Body of pancreas (tissue), 4 donors: Measurements from ENCODE around the gene CAPN2. TPM values are rescaled to one million over a fixed set of nuclear protein-coding genes. Genes with fewer than 3 reads are reported as not detected.
"Not testable (repeated sequence)": the region's sequence is repeated elsewhere in the genome, so short reads cannot be mapped to it uniquely, and the experiment has no call there.

Experiments used
- ATAC-seq: fragments of 150-250 bp; one replicate; pipeline ENCODE4 v1.9.1; 2016
- DNase-seq, 4 donors: peaks; one replicate each; pipeline ENCODE4 v3.0.0-alpha.2; 2019
- H3K27ac ChIP-seq, 4 donors: fragments of 200-600 bp; sonication (generic); 1 replicate in 3 of 4; 2 replicates in 1 of 4; pipeline versions ENCODE4 v1.5.1 to v1.6.1; 2016 to 2019; ENCODE audit warnings: mild to moderate bottlenecking in 1 of 4, mixed read lengths in 1 of 4, moderate library complexity in 1 of 4
- H3K27me3 ChIP-seq, 2 donors: fragments of 200-600 bp; sonication (generic); one replicate each; pipeline ENCODE4 v1.6.0; 2016; ENCODE audit warnings: mild to moderate bottlenecking in 1 of 2
- H3K36me3 ChIP-seq, 2 donors: fragments of 200-600 bp; sonication (generic); replicated peaks in 1 of 2; 2 replicates each; pipeline ENCODE4 v1.5.1; 2016; ENCODE audit warnings: low read depth in 2 of 2; ENCODE audit not compliant: insufficient read depth in 1 of 2
- H3K4me1 ChIP-seq: fragments of 200-600 bp; sonication (generic); one replicate; pipeline ENCODE4 v1.6.0; 2016
- H3K4me3 ChIP-seq, 2 donors: fragments of 200-600 bp; sonication (generic); 1 replicate in 1 of 2; 2 replicates in 1 of 2; pipeline ENCODE4 v1.5.1; 2016 to 2019
- H3K9me3 ChIP-seq, 3 donors: fragments of 200-600 bp; sonication (generic); 1 replicate in 2 of 3; 2 replicates in 1 of 3; pipeline ENCODE4 v1.5.1; 2016
- POLR2A ChIP-seq, 3 donors: fragments of 450-650 bp; IDR thresholded peaks; one replicate each; pipeline ENCODE4 v1.6.1; 2016; ENCODE audit warnings: antibody characterized with exemption in 3 of 3, mild to moderate bottlenecking in 2 of 3
- WGBS, 2 donors: methylation state at CpG; one replicate each; pipeline ENCODE4 v1.1.5; 2017; 5-methylcytosine and 5-hydroxymethylcytosine counted together
- intact Hi-C: fragments of 100-400 bp; cut with DNase I; formaldehyde crosslinking; loops from one replicate; pipeline ENCODE4 v1.15.1; 2023
- total RNA-seq, 2 donors: library from RNA; depleted of rRNA; stranded (reverse); fragments of >200 nt; gene quantifications; one replicate each; pipeline ENCODE4 v1.1.0, GENCODE V29; 2016
- TF ChIP-seq, protein P1 (sequence below), 7 experiments: fragments of 450-650 bp in 4 of 7; fragments of 200-600 bp in 3 of 7; sonication (generic) in 3 of 7; IDR thresholded peaks; one replicate each; pipeline ENCODE4 v1.5.1; 2016 to 2019; ENCODE audit warnings: antibody characterized with exemption in 7 of 7

Gene CAPN2
- total RNA-seq, 2 donors from 2014 or later = 85.7 to 90.0 TPM

DNA sequence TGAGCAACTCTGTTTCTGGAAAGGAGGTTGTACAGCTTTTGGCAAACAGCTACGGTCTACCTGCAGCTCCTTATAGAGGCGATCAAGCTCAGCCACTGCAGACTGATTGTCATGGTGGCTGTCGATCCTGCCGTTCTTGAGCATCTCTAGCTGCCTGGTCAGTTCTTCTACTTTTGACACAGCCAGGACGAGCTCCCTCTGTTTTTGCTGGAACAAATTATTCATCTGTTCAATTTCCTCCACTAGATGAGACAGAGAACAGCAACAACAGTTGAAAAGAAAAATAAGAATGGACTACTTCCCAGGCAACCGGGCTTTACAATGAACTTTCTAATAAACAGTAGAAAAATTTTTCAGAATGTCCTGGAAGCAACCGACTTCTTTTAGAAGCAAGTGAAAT lies 90.9 kb downstream of the CAPN2 start:
- Histone ChIP-seq H3K27me3 (no peaks in the 10 kb centered on the region), H3K9me3 (no peaks in the 10 kb centered on the region), H3K36me3 (peaks cover 0 to 47% of the 10 kb centered on the region in 2 donors), H3K27ac (no peak overlapping the region), H3K4me3 (no peak overlapping the region), H3K4me1 (no peaks in the 10 kb centered on the region)
- 95 to 98% methylated on average over 7 of the region's 7 CpGs for WGBS, 2 donors
- no peak for TF ChIP-seq POLR2A (IDR thresholded peaks at IDR 0.05)
- TF ChIP-seq, protein P1, sequence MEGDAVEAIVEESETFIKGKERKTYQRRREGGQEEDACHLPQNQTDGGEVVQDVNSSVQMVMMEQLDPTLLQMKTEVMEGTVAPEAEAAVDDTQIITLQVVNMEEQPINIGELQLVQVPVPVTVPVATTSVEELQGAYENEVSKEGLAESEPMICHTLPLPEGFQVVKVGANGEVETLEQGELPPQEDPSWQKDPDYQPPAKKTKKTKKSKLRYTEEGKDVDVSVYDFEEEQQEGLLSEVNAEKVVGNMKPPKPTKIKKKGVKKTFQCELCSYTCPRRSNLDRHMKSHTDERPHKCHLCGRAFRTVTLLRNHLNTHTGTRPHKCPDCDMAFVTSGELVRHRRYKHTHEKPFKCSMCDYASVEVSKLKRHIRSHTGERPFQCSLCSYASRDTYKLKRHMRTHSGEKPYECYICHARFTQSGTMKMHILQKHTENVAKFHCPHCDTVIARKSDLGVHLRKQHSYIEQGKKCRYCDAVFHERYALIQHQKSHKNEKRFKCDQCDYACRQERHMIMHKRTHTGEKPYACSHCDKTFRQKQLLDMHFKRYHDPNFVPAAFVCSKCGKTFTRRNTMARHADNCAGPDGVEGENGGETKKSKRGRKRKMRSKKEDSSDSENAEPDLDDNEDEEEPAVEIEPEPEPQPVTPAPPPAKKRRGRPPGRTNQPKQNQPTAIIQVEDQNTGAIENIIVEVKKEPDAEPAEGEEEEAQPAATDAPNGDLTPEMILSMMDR (IDR thresholded peaks at IDR 0.05) = no peak
- intact Hi-C loops = no loop called here
- no peak for ATAC-seq
- no peak for DNase-seq

DNA sequence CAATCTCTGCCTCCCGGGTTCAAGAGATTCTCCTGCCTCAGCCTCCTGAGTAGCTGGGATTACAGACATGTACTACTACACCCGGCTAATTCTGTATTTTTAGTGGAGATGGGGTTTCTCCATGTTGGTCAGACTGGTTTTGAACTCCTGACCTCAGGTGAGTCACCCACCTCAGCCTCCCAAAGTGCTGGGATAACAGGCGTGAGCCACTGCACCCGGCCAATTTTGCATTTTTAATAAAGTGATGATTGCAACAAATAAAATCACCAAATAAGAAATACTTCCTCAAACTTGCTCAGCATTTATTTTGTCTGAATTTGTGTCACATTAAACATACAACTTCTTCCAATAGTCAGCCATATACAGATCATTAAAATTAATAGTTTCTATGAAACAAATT lies 97.6 kb downstream of the CAPN2 start:
- intact Hi-C loops, ATAC-seq: not testable (repeated sequence)
- peaks cover 0 to 13% of the 10 kb centered on the region in 2 donors for H3K36me3 ChIP-seq

DNA sequence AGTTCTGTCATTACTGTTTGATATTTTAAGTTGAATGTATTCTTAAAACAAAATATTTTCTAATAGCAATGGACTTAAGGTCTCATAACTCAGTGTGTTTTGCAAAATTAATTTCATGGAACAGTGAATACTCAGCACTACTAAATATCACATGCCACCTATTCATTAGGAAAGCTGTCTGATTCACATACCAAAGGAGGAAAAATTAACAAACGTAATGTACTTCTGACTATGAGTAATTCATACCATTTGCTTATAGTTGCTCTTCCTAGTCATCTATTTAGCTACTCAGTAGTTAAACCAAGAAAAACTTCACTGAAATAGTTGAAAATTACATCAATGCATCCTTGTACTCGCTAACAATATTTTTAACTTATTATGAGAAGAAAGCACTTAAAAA lies 98.2 kb downstream of the CAPN2 start:
- ATAC-seq = no peak
- 84 to 92% methylated on average over 2 of the region's 2 CpGs for WGBS, 2 donors
- Histone ChIP-seq H3K27me3 (no peaks in the 10 kb centered on the region), H3K27ac (no peak overlapping the region), H3K4me3 (no peak overlapping the region), H3K9me3 (no peaks in the 10 kb centered on the region), H3K36me3 (peaks cover 0 to 13% of the 10 kb centered on the region in 2 donors), H3K4me1 (peaks cover 18% of the 10 kb centered on the region)
- no peak for DNase-seq
- TF ChIP-seq, protein P1 (IDR thresholded peaks at IDR 0.05) = no peak
- no peak for TF ChIP-seq POLR2A (IDR thresholded peaks at IDR 0.05)
- intact Hi-C loops = no loop called here

More for the DNA sequence above, 97.6 kb downstream of the CAPN2 start:
- not testable (repeated sequence) for H3K9me3 ChIP-seq, H3K4me3 ChIP-seq, H3K27me3 ChIP-seq, DNase-seq, H3K27ac ChIP-seq
- peaks cover 12% of the 10 kb centered on the region for H3K4me1 ChIP-seq
- 78 to 92% methylated on average over 4 of the region's 4 CpGs for WGBS, 2 donors

DNA sequence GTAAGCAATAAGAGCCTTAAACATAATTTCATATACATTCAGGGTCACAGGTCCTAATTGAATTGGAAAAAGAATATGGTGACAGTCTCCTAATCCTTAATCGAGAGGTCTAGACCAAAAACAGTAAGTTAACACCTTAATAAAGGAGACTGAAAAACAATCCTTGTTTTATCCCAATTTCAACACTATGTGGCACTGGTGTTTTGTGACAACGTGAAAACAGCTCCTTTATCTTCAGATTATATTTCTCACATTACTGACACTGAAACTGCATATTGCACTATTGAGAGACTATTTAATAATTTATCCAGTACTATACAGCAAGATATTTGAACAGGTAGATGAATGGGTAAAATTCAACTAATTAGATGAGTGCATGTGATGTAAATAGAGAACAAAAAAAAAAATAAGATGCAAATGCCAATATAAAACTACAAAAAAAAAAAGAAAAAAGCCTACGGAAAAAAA lies 99.3 kb downstream of the CAPN2 start:
- Histone ChIP-seq H3K4me1 (peaks cover 29% of the 10 kb centered on the region), H3K27me3 (no peaks in the 10 kb centered on the region), H3K36me3 (peaks cover 0 to 8% of the 10 kb centered on the region in 2 donors), H3K27ac (no peak overlapping the region), H3K9me3 (no peaks in the 10 kb centered on the region), H3K4me3 (no peak overlapping the region)
- WGBS, 2 donors = 22 to 26% methylated on average over 3 of the region's 3 CpGs
- TF ChIP-seq, protein P1 (IDR thresholded peaks at IDR 0.05) = peak; percentile 19 to 77 (median 69)
- TF ChIP-seq POLR2A (IDR thresholded peaks at IDR 0.05) = no peak
- intact Hi-C loops = no loop called here
- no peak for DNase-seq
- ATAC-seq = peak; percentile 64

DNA sequence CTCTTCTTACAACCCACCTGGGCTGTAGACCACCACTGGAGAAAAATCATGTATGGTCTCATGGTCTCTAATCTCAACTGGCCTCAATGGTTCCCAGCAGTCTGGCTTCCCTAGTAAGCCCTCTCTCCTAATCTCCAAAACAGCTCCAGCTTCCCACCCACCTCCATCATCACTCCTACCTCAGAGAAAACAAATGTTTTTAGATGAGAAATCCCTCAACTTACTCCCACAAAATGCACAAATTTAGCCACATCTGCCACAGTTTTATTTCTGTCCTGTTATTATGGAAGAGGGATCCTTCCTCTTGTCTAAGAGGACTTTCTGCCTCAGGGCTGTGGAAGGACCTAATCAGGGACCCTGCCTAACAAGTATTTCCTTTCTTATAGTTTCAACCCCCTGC lies 101.3 kb downstream of the CAPN2 start:
- ATAC-seq (no peak), DNase-seq (no peak)
- Histone ChIP-seq H3K4me3 (no peak overlapping the region), H3K36me3 (peaks cover 0 to 8% of the 10 kb centered on the region in 2 donors), H3K27ac (no peak overlapping the region), H3K9me3 (no peaks in the 10 kb centered on the region), H3K4me1 (peaks cover 31% of the 10 kb centered on the region), H3K27me3 (no peaks in the 10 kb centered on the region)
- intact Hi-C loops = no loop called here
- no peak for TF ChIP-seq POLR2A (IDR thresholded peaks at IDR 0.05)
- TF ChIP-seq, protein P1 (IDR thresholded peaks at IDR 0.05) = no peak
